ENCODE measurements around the gene ACKR2.
A peak's percentile ranks its signal among the peaks of the same experiment; 100 is the strongest.

The ACKR2 gene

GRCh38 chr3:42809202-42809601 is at the start of gene ACKR2:
Gene ACKR2, plus strand, starts transcription at chr3:42809445. Its CDS starts 55,058 bp downstream, at chr3:42864503.
- DNase-seq (ENCODE audit: low spot score), result no peak

GRCh38 chr3:42762046-42762724 is 47.1 kb upstream of the ACKR2 start:
- peak; percentile 48 for DNase-seq (ENCODE audit: low spot score)

GRCh38 chr3:42763021-42763420 is 46.2 kb upstream of the ACKR2 start:
- DNase-seq (ENCODE audit: low spot score), result peak; percentile 61

GRCh38 chr3:42764115-42764514 is 45.1 kb upstream of the ACKR2 start:
- DNase-seq (ENCODE audit: low spot score), result no peak

- no peak for DNase-seq (ENCODE audit: low spot score)
These were observed 44.5 kb upstream of the ACKR2 start for GRCh38 chr3:42764561-42765295.

GRCh38 chr3:42769477-42770131 is 39.6 kb upstream of the ACKR2 start:
- DNase-seq (ENCODE audit: low spot score), result no peak

- no peak for DNase-seq (ENCODE audit: low spot score)
These were observed 38.0 kb upstream of the ACKR2 start for GRCh38 chr3:42771271-42771670.

GRCh38 chr3:42772670-42773408 is 36.4 kb upstream of the ACKR2 start, which contains the start of gene CCDC13:
Gene CCDC13, minus strand, starts transcription at chr3:42773253. Its CDS starts 14,908 bp downstream, at chr3:42758345.
- DNase-seq (ENCODE audit: low spot score), result peak; percentile 96

- no peak for DNase-seq (ENCODE audit: low spot score)
These were observed 35.9 kb upstream of the ACKR2 start for GRCh38 chr3:42773409-42773751.

GRCh38 chr3:42778644-42779043 is 30.6 kb upstream of the ACKR2 start:
- DNase-seq (ENCODE audit: low spot score), result no peak

GRCh38 chr3:42780398-42780797 is 28.8 kb upstream of the ACKR2 start:
- DNase-seq (ENCODE audit: low spot score), result no peak

GRCh38 chr3:42780892-42781700 is 28.1 kb upstream of the ACKR2 start:
- DNase-seq (ENCODE audit: low spot score), result peak; percentile 80

- DNase-seq (ENCODE audit: low spot score), result no peak
These were observed 23.0 kb upstream of the ACKR2 start for GRCh38 chr3:42786212-42786611.

GRCh38 chr3:42786631-42787030 is 22.6 kb upstream of the ACKR2 start:
- no peak for DNase-seq (ENCODE audit: low spot score)

GRCh38 chr3:42790714-42791229 is 18.5 kb upstream of the ACKR2 start:
- DNase-seq (ENCODE audit: low spot score), result no peak

GRCh38 chr3:42795621-42796181 is 13.5 kb upstream of the ACKR2 start:
- no peak for DNase-seq (ENCODE audit: low spot score)

GRCh38 chr3:42796332-42796885 is 12.8 kb upstream of the ACKR2 start:
- no peak for DNase-seq (ENCODE audit: low spot score)

- no peak for DNase-seq (ENCODE audit: low spot score)
These were observed 9.9 kb upstream of the ACKR2 start for GRCh38 chr3:42799376-42799775.

GRCh38 chr3:42800251-42800650 is 9.0 kb upstream of the ACKR2 start:
- no peak for DNase-seq (ENCODE audit: low spot score)

GRCh38 chr3:42801048-42801620 is 8.1 kb upstream of the ACKR2 start:
- no peak for DNase-seq (ENCODE audit: low spot score)
